NT2/D1 (cell line): ENCODE results near the gene PRR20G.

Experiments used
- DNase-seq: peaks from one replicate; pipeline ENCODE4 v3.0.0-alpha.2; 2011; ENCODE audit warnings: low read depth, low spot score
- H3K27me3 ChIP-seq: 2 replicates; pipeline ENCODE4 v1.6.0; 2011; ENCODE audit warnings: mild to moderate bottlenecking; ENCODE audit not compliant: insufficient read length, insufficient read depth
- H3K36me3 ChIP-seq: 2 replicates; pipeline ENCODE4 v1.6.1; 2011; ENCODE audit warnings: mild to moderate bottlenecking, low read length, mixed read lengths; ENCODE audit not compliant: insufficient read depth, insufficient read length
- H3K4me1 ChIP-seq: 2 replicates; pipeline ENCODE4 v1.5.1; 2011; ENCODE audit not compliant: insufficient read depth, insufficient read length
- H3K4me3 ChIP-seq: 2 replicates; pipeline ENCODE4 v1.5.1; 2011; ENCODE audit warnings: low read depth; ENCODE audit not compliant: insufficient read length
- H3K9ac ChIP-seq: 2 replicates; pipeline ENCODE4 v1.6.0; 2011; ENCODE audit warnings: low read depth; ENCODE audit not compliant: insufficient read length
- H3K9me3 ChIP-seq: 2 replicates; pipeline ENCODE4 v1.5.1; 2011; ENCODE audit warnings: mild to moderate bottlenecking, low read length; ENCODE audit not compliant: insufficient read depth
- SUZ12 ChIP-seq: IDR thresholded peaks from 2 replicates; pipeline ENCODE4 v1.6.1; 2011; ENCODE audit not compliant: insufficient read length, insufficient read depth; ENCODE audit errors: extremely low read depth
- YY1 ChIP-seq: IDR thresholded peaks from 2 replicates; pipeline ENCODE4 v1.6.1; 2011; ENCODE audit not compliant: insufficient read length, insufficient read depth
- ZNF274 ChIP-seq: IDR thresholded peaks from 2 replicates; pipeline ENCODE4 v1.6.1; 2011; ENCODE audit warnings: mild to moderate bottlenecking, low read depth, low read length

The PRR20G gene

DNA sequence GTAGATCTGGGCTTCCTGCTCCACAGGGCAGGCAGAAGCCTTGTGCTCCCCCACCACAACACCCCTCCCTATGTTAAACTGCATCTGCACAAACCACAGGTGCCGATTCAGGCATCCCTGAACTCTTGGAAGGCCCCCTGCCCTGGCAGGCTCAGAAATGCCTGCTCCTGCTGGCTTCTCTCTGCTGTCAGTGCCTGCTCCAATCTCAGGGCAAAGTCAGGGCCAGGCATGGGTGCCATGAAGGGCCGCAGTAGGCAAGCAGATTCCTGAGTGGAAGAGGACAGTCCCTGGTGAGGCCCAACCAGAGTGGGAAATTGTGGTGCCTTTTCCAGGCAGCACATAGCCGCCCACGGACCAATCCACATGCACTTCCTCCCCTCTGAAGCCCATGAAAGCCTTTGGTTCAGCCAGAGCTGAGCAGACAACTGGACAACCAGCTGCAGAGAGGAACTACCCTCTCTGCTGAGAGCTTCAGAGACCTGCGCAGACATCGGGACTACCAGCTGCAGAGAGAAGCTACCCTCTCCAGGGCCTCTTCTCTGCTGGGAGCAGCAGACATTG lies 13.6 kb downstream of the PRR20G start:
- H3K9me3 ChIP-seq = peaks cover 50% of the 10 kb centered on the region
- H3K4me3 ChIP-seq = no peak overlapping the region
- no peak for DNase-seq
- no peaks in the 10 kb centered on the region for H3K36me3 ChIP-seq
- H3K4me1 ChIP-seq = no peaks in the 10 kb centered on the region
- no peaks in the 10 kb centered on the region for H3K27me3 ChIP-seq
- TF ChIP-seq SUZ12 (no peak), ZNF274 (no peak), YY1 (no peak)
- H3K9ac ChIP-seq = no peak overlapping the region

- H3K4me1 ChIP-seq = no peaks in the 10 kb centered on the region
- H3K27me3 ChIP-seq = no peaks in the 10 kb centered on the region
- no peaks in the 10 kb centered on the region for H3K36me3 ChIP-seq
- no peak for TF ChIP-seq YY1
- TF ChIP-seq SUZ12 = no peak
- TF ChIP-seq ZNF274 = no peak
- H3K9ac ChIP-seq = no peak overlapping the region
- no peak overlapping the region for H3K4me3 ChIP-seq
- H3K9me3 ChIP-seq = peaks cover 60% of the 10 kb centered on the region
- no peak for DNase-seq
These were observed 14.6 kb downstream of the PRR20G start for GRCh38 chr3:127273206-127273605.

DNA sequence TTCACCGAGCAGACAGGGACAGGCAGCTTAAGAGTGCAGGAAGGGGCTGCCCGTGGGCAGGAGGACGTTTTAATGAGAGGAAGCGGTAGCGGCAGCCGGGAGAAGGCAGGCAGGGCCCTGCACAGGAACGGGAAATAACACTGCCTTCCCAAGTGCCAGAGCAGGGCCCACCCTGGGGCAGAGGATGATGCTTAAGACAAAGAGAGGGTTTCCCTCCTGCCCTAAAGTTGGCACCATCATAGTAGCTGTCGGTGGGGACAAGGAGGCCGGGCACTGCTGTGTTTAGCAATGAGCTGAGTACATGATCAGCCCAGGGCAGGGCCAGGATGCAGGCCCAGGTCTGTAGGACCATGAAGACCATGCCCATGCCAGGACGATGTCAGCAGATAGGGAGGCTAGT lies 21.7 kb downstream of the PRR20G start:
- H3K9me3 ChIP-seq = peaks cover 24% of the 10 kb centered on the region
- H3K9ac ChIP-seq = no peak overlapping the region
- H3K4me1 ChIP-seq = no peaks in the 10 kb centered on the region
- no peaks in the 10 kb centered on the region for H3K36me3 ChIP-seq
- H3K27me3 ChIP-seq = no peaks in the 10 kb centered on the region
- no peak for DNase-seq
- no peak for TF ChIP-seq SUZ12
- no peak for TF ChIP-seq ZNF274
- TF ChIP-seq YY1 = no peak
- H3K4me3 ChIP-seq = no peak overlapping the region

DNA sequence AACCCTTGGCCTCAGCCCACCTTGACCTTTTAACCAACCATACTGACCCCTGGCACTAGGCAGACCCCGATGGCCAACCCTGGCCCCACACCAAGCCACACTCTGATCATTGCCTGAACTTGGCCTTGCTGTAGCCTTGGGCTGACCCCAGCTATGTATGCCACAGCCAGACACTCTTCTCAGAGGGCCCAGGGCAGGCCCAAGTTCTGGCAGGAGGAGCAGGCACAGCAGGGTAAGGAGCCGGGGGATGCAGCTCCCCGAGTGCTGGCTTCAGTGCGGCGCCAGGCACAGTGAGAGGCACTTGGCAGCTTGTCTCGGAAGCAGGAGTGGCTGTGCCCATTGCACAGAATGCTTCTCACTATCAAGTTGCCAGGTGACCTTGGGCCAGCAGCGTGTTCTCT lies 22.3 kb downstream of the PRR20G start:
- Histone ChIP-seq H3K27me3 (no peaks in the 10 kb centered on the region), H3K4me1 (no peaks in the 10 kb centered on the region), H3K4me3 (no peak overlapping the region), H3K9me3 (peaks cover 23% of the 10 kb centered on the region), H3K36me3 (no peaks in the 10 kb centered on the region), H3K9ac (no peak overlapping the region)
- TF ChIP-seq SUZ12 (no peak), YY1 (no peak), ZNF274 (no peak)
- no peak for DNase-seq

- Histone ChIP-seq H3K9me3 (peaks cover 16% of the 10 kb centered on the region), H3K27me3 (no peaks in the 10 kb centered on the region), H3K4me1 (no peaks in the 10 kb centered on the region), H3K9ac (no peak overlapping the region), H3K4me3 (no peak overlapping the region), H3K36me3 (no peaks in the 10 kb centered on the region)
- DNase-seq = no peak
- TF ChIP-seq YY1 = no peak
- no peak for TF ChIP-seq ZNF274
- no peak for TF ChIP-seq SUZ12
These were observed 22.9 kb downstream of the PRR20G start for GRCh38 chr3:127264794-127265514.

GRCh38 chr3:127264292-127264691 lies 23.6 kb downstream of the PRR20G start:
- no peak overlapping the region for H3K9ac ChIP-seq
- no peaks in the 10 kb centered on the region for H3K27me3 ChIP-seq
- DNase-seq = no peak
- TF ChIP-seq YY1 (no peak), ZNF274 (no peak), SUZ12 (no peak)
- H3K4me3 ChIP-seq = no peak overlapping the region
- H3K36me3 ChIP-seq = no peaks in the 10 kb centered on the region
- peaks cover 10% of the 10 kb centered on the region for H3K9me3 ChIP-seq
- H3K4me1 ChIP-seq = no peaks in the 10 kb centered on the region

- no peak for DNase-seq
- H3K9ac ChIP-seq = no peak overlapping the region
- TF ChIP-seq YY1 (no peak), SUZ12 (no peak), ZNF274 (no peak)
- H3K36me3 ChIP-seq = no peaks in the 10 kb centered on the region
- no peaks in the 10 kb centered on the region for H3K4me1 ChIP-seq
- H3K9me3 ChIP-seq = peaks cover 4% of the 10 kb centered on the region
- H3K4me3 ChIP-seq = no peak overlapping the region
- no peaks in the 10 kb centered on the region for H3K27me3 ChIP-seq
These were observed 24.1 kb downstream of the PRR20G start for GRCh38 chr3:127263586-127264231.
